Neuronal stem cell (in vitro differentiated cells): ENCODE measurements around the gene SMIM32.

Experiments used
- DNase-seq: peaks from one replicate; pipeline ENCODE4 v3.0.0-alpha.2; 2013; ENCODE audit warnings: low spot score
- H2AFZ ChIP-seq: one replicate; pipeline ENCODE4 v1.6.1; 2013; ENCODE audit warnings: mild to moderate bottlenecking, low read length, inconsistent platforms
- H2AK5ac ChIP-seq: 2 replicates; pipeline ENCODE4 v1.6.1; 2013; ENCODE audit warnings: low read depth, mild to moderate bottlenecking, inconsistent platforms, low read length, moderate library complexity, mixed read lengths
- H2BK120ac ChIP-seq: 2 replicates; pipeline ENCODE4 v1.6.1; 2013; ENCODE audit warnings: low read depth, mild to moderate bottlenecking, inconsistent platforms, low read length, moderate library complexity, mixed read lengths
- H2BK12ac ChIP-seq: one replicate; pipeline ENCODE4 v1.6.1; 2013; ENCODE audit warnings: low read length, inconsistent platforms
- H2BK15ac ChIP-seq: 2 replicates; pipeline ENCODE4 v1.6.1; 2013; ENCODE audit warnings: mild to moderate bottlenecking, low read length, inconsistent platforms, mixed read lengths
- H2BK5ac ChIP-seq: one replicate; pipeline ENCODE4 v1.6.1; 2013; ENCODE audit warnings: inconsistent platforms, mild to moderate bottlenecking, low read length, moderate library complexity
- H3K14ac ChIP-seq: one replicate; pipeline ENCODE4 v1.6.1; 2013; ENCODE audit warnings: low read length, inconsistent platforms
- H3K18ac ChIP-seq: 2 replicates; pipeline ENCODE4 v1.6.1; 2013; ENCODE audit warnings: low read length, inconsistent platforms
- H3K23ac ChIP-seq: 2 replicates; pipeline ENCODE4 v1.6.1; 2013; ENCODE audit warnings: low read depth, mild to moderate bottlenecking, mixed read lengths, low read length, inconsistent platforms; ENCODE audit not compliant: poor library complexity
- H3K27ac ChIP-seq: replicated peaks from 3 replicates; pipeline ENCODE4 v1.5.1; 2013; ENCODE audit warnings: low read length, inconsistent platforms
- H3K27me3 ChIP-seq, 3 experiments: 2 replicates each; pipeline ENCODE4 v1.6.1; 2013; ENCODE audit warnings: low read length in 3 of 3, mild to moderate bottlenecking in 2 of 3, inconsistent platforms in 1 of 3, low read depth in 1 of 3, mixed read lengths in 1 of 3, moderate library complexity in 1 of 3; ENCODE audit not compliant: control insufficient read depth in 3 of 3, insufficient read depth in 3 of 3
- H3K36me3 ChIP-seq, 2 donors: replicated peaks in 1 of 2; 2 replicates each; pipeline ENCODE4 v1.6.1; 2013; ENCODE audit warnings: low read length in 2 of 2; ENCODE audit not compliant: control insufficient read depth in 2 of 2, insufficient read depth in 2 of 2
- H3K4ac ChIP-seq: 2 replicates; pipeline ENCODE4 v1.6.1; 2013; ENCODE audit warnings: inconsistent platforms, mild to moderate bottlenecking, low read length, moderate library complexity
- H3K4me1 ChIP-seq, 2 donors: 1 replicate in 1 of 2; 2 replicates in 1 of 2; pipeline ENCODE4 v1.6.1; 2013; ENCODE audit warnings: low read length in 2 of 2, low read depth in 1 of 2; ENCODE audit not compliant: control insufficient read depth in 2 of 2, insufficient read depth in 1 of 2
- H3K4me2 ChIP-seq: one replicate; pipeline ENCODE4 v1.6.1; 2013; ENCODE audit warnings: mild to moderate bottlenecking, low read length, inconsistent platforms; ENCODE audit not compliant: insufficient read depth, poor library complexity, severe bottlenecking
- H3K4me3 ChIP-seq, 2 donors: 2 replicates each; pipeline ENCODE4 v1.5.1; 2013; ENCODE audit warnings: low read length in 2 of 2, mild to moderate bottlenecking in 2 of 2, inconsistent platforms in 1 of 2, moderate library complexity in 1 of 2
- H3K79me1 ChIP-seq: one replicate; pipeline ENCODE4 v1.6.1; 2013; ENCODE audit warnings: low read depth, mild to moderate bottlenecking, inconsistent platforms, low read length, moderate library complexity
- H3K9ac ChIP-seq: one replicate; pipeline ENCODE4 v1.6.1; 2013; ENCODE audit warnings: mild to moderate bottlenecking, low read depth, low read length, inconsistent platforms; ENCODE audit not compliant: poor library complexity
- H3K9me3 ChIP-seq, 2 donors: replicated peaks in 1 of 2; 2 replicates each; pipeline versions ENCODE3 to v1.6.1; 2013; ENCODE audit warnings: low read length in 2 of 2, mild to moderate bottlenecking in 2 of 2, inconsistent platforms in 1 of 2, low read depth in 1 of 2, mixed read lengths in 1 of 2, moderate library complexity in 1 of 2; ENCODE audit not compliant: control insufficient read depth in 2 of 2, insufficient read depth in 1 of 2
- H4K8ac ChIP-seq: one replicate; pipeline ENCODE4 v1.6.1; 2013; ENCODE audit warnings: low read depth, mild to moderate bottlenecking, inconsistent platforms, low read length, moderate library complexity
- H4K91ac ChIP-seq: one replicate; pipeline ENCODE4 v1.6.1; 2013; ENCODE audit warnings: low read length, low read depth, mild to moderate bottlenecking, inconsistent platforms; ENCODE audit not compliant: poor library complexity
- WGBS, 2 donors: extraction: QIAGEN DNeasy Blood & Tissue Kit; methylation state at CpG; one replicate each; pipeline ENCODE4 v1.1.7; 2013; ENCODE audit warnings: missing lambda C conversion rate in 2 of 2, mixed read lengths in 1 of 2; ENCODE audit not compliant: insufficient read length in 2 of 2, insufficient replicate concordance in 1 of 2; ENCODE audit errors: extremely low coverage in 2 of 2; 5-methylcytosine and 5-hydroxymethylcytosine counted together

The SMIM32 gene

DNA sequence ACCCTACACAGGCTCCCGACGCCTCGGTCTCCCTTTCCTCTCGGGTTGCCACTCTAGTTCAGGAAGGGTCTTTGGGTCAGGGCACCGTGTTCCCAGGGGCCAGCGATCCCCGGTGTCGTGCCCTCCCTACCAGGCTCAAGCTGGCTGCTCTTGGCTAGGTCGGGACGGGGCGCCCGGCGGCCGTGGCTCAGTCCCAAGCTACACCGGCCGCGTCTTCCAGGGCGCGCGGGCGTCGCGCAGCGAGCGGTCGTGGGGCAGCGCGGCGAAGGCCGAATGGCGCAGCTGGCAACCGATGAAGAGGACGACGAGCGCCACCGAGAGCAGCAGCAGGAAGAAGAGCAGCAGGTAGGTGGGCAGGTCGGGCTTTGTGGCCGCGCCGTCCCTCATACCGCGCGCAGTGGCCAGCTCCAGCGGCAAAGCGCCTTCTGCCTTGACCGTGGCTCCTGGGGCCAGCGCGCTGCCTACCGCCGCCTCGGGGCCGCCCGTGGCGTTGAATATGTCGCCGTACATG, 892 bp downstream of the SMIM32 start:
- H3K9ac ChIP-seq = peak overlapping the region; percentile 56
- no peak overlapping the region for H3K4ac ChIP-seq
- WGBS, 2 donors = no CpG with 5 or more reads among the region's 56 CpGs
- H3K4me3 ChIP-seq = peak overlapping the region; percentile 52 to 83
- H3K4me1 ChIP-seq = peaks cover 9 to 19% of the 10 kb centered on the region in 2 donors
- peak overlapping the region; percentile 99 for H3K4me2 ChIP-seq
- H3K27me3 ChIP-seq = peaks cover 9 to 57% (median 45%) of the 10 kb centered on the region in 3 experiments
- no peak overlapping the region for H4K8ac ChIP-seq
- H2AFZ ChIP-seq = peak overlapping the region; percentile 97
- H2BK12ac ChIP-seq = no peak overlapping the region
- H3K9me3 ChIP-seq = no peaks in the 10 kb centered on the region
- H2BK5ac ChIP-seq = no peak overlapping the region
- no peak overlapping the region for H3K27ac ChIP-seq
- DNase-seq = no peak
- H4K91ac ChIP-seq = no peak overlapping the region
- peak overlapping the region; percentile 49 for H3K18ac ChIP-seq
- no peak overlapping the region for H2BK120ac ChIP-seq
- H2BK15ac ChIP-seq = no peak overlapping the region
- no peaks in the 10 kb centered on the region for H3K79me1 ChIP-seq
- peak overlapping the region; percentile 66 for H3K23ac ChIP-seq
- no peak overlapping the region for H3K14ac ChIP-seq
- H3K36me3 ChIP-seq = peaks cover 3 to 23% of the 10 kb centered on the region in 2 donors
- H2AK5ac ChIP-seq = no peak overlapping the region

DNA sequence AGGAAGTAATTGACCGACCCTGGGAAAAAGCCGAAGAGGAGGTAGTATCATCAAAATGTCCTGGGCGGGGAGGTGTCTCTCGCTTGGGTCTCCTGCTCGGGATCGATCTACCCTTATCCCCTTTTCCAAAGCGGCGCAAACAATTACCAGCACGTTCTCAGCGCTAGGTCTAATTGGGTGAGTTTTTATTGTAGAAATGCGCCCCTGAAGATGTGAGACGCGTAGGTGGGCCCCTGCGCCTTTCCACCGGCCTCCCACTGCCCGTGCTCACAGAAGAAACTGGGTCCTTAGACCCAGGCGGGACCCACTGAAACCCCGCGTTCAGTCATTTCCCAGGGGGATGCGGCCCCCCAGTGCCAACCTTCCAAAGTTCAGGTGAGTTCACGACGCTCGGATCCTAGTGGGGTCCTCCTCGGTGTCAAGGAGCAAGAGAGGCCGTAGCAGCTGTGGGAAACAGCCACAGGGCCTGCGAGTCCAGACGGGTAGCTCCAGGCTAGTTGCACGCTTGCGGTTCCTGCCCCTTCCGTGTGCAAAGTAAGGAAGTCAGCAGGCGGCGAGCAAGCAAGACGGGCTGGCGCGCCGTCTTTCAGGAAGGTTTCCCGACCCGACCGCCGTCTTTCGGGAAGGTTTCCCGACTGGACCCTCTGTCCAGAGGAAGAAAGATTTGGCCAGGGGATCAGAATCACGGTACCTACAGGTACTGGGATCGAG, 1.5 kb downstream of the SMIM32 start:
- H2BK5ac ChIP-seq = no peak overlapping the region
- H3K4me3 ChIP-seq = peak overlapping the region in 1 of 2 donors; percentile 52
- H3K27ac ChIP-seq = no peak overlapping the region
- DNase-seq = no peak
- peaks cover 9 to 56% (median 45%) of the 10 kb centered on the region in 3 experiments for H3K27me3 ChIP-seq
- no peak overlapping the region for H2BK15ac ChIP-seq
- H3K14ac ChIP-seq = no peak overlapping the region
- H3K23ac ChIP-seq = peak overlapping the region; percentile 66
- H3K4me1 ChIP-seq = peaks cover 9 to 18% of the 10 kb centered on the region in 2 donors
- H2BK12ac ChIP-seq = no peak overlapping the region
- no peak overlapping the region for H2BK120ac ChIP-seq
- H3K36me3 ChIP-seq = peaks cover 3 to 28% of the 10 kb centered on the region in 2 donors
- H3K4me2 ChIP-seq = peak overlapping the region; percentile 99
- H3K9me3 ChIP-seq = no peaks in the 10 kb centered on the region
- H3K18ac ChIP-seq = peak overlapping the region; percentile 6
- H3K79me1 ChIP-seq = no peaks in the 10 kb centered on the region
- peak overlapping the region; percentile 97 for H2AFZ ChIP-seq
- no CpG with 5 or more reads among the region's 44 CpGs for whole genome bisulfite sequencing, 2 donors
- H4K8ac ChIP-seq = no peak overlapping the region
- H3K4ac ChIP-seq = no peak overlapping the region
- no peak overlapping the region for H2AK5ac ChIP-seq
- no peak overlapping the region for H3K9ac ChIP-seq
- H4K91ac ChIP-seq = no peak overlapping the region

- H3K36me3 ChIP-seq = peaks cover 3 to 34% of the 10 kb centered on the region in 2 donors
- H3K18ac ChIP-seq = no peak overlapping the region
- H3K27ac ChIP-seq = no peak overlapping the region
- no peak overlapping the region for H4K8ac ChIP-seq
- H3K23ac ChIP-seq = no peak overlapping the region
- H3K14ac ChIP-seq = no peak overlapping the region
- H2AFZ ChIP-seq = no peak overlapping the region
- H3K9ac ChIP-seq = no peak overlapping the region
- WGBS, 2 donors = no CpG with 5 or more reads among the region's 1 CpG
- peaks cover 9 to 13% of the 10 kb centered on the region in 2 donors for H3K4me1 ChIP-seq
- peaks cover 9 to 50% (median 45%) of the 10 kb centered on the region in 3 experiments for H3K27me3 ChIP-seq
- no peak overlapping the region for H2AK5ac ChIP-seq
- H2BK120ac ChIP-seq = no peak overlapping the region
- H2BK15ac ChIP-seq = no peak overlapping the region
- H4K91ac ChIP-seq = no peak overlapping the region
- no peaks in the 10 kb centered on the region for H3K79me1 ChIP-seq
- no peak overlapping the region for H3K4me3 ChIP-seq
- H3K9me3 ChIP-seq = no peaks in the 10 kb centered on the region
- no peak overlapping the region for H3K4me2 ChIP-seq
- no peak overlapping the region for H2BK12ac ChIP-seq
- H2BK5ac ChIP-seq = no peak overlapping the region
- DNase-seq = no peak
- no peak overlapping the region for H3K4ac ChIP-seq
Observed at GRCh38 chr5:136190904-136191303, 2.1 kb downstream of the SMIM32 start.

DNA sequence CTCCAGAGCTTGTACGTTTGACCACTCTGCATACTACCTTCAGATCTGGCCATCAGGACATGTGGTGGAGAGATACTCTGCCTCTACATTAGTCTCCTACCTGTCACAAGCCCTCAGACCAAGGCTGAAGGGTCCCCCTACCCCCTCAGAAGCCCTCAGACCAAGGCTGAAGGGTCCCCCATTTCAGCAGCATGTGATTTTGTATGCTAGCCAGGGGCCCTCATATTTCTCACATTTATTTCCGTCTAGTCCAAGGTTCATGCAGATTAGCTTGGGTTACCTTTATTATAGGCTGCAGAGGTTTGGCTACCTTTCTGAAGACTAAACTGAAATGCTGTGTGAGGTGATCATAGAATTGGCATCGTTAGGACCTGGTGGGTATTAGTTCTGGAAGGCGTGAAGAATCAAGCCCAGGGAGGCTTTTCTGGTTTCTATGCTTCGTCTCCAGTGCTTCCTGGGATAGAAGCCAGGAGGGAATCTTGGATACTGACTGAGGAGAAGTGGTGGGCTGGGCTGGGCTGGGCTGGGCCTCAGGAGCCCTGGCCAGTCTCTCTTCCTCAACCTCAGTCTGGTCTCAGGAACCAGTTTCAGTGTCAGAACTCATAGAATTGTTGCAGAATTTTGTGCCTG, 2.8 kb downstream of the SMIM32 start:
- Histone ChIP-seq H2BK120ac (no peak overlapping the region), H2AFZ (no peak overlapping the region), H3K27ac (no peak overlapping the region), H3K36me3 (peaks cover 3 to 40% of the 10 kb centered on the region in 2 donors), H3K23ac (no peak overlapping the region), H2BK12ac (no peak overlapping the region), H2AK5ac (no peak overlapping the region), H3K4ac (no peak overlapping the region), H3K79me1 (no peaks in the 10 kb centered on the region), H4K8ac (no peak overlapping the region), H2BK15ac (no peak overlapping the region), H3K18ac (no peak overlapping the region), H3K9ac (no peak overlapping the region), H4K91ac (no peak overlapping the region), H3K4me3 (no peak overlapping the region), H3K14ac (no peak overlapping the region), H3K27me3 (peaks cover 9 to 45% (median 43%) of the 10 kb centered on the region in 3 experiments), H3K4me1 (peaks cover 9 to 12% of the 10 kb centered on the region in 2 donors), H2BK5ac (no peak overlapping the region), H3K9me3 (no peaks in the 10 kb centered on the region), H3K4me2 (no peak overlapping the region)
- DNase-seq = no peak
- no CpG with 5 or more reads among the region's 5 CpGs for WGBS, 2 donors
